T47D (cell line): Measurements from ENCODE around the gene THSD7A.
"Not testable (repeated sequence)": the region's sequence is repeated elsewhere in the genome, so short reads cannot be mapped to it uniquely, and the experiment has no call there.

Experiments used
- DNase-seq, 2 experiments: peaks; one replicate each; pipeline versions ENCODE4 v3.0.0 to v3.0.0-alpha.2; 2011 to 2012; ENCODE audit warnings: low read depth in 1 of 2, low spot score in 1 of 2
- JUND ChIP-seq: IDR thresholded peaks from 2 replicates; pipeline ENCODE4 v1.6.1; 2012; ENCODE audit warnings: low read depth
- in situ Hi-C: cut with HindIII; loops from 2 replicates; pipeline ENCODE4 v1.10.0; 2016; ENCODE audit warnings: low sequenced_read_pairs, low pct_unique_long_range_greater_than_20kb

Gene THSD7A

GRCh38 chr7:11541330-11541729 is 290.7 kb downstream of the THSD7A start:
- DNase-seq = no peak
- TF ChIP-seq JUND = no peak
- in situ Hi-C loops = no loop called here

GRCh38 chr7:11540271-11540761 is 291.7 kb downstream of the THSD7A start:
- no peak for TF ChIP-seq JUND
- in situ Hi-C loops = no loop called here
- no peak for DNase-seq

- TF ChIP-seq JUND = no peak
- DNase-seq = no peak
- in situ Hi-C loops = no loop called here
Observed at GRCh38 chr7:11539853-11540252, 292.1 kb downstream of the THSD7A start.

GRCh38 chr7:11538751-11539299 is 293.2 kb downstream of the THSD7A start:
- no peak for DNase-seq
- TF ChIP-seq JUND = no peak
- in situ Hi-C loops = no loop called here

GRCh38 chr7:11533229-11533820 is 298.7 kb downstream of the THSD7A start:
- no peak for DNase-seq
- in situ Hi-C loops = no loop called here
- no peak for TF ChIP-seq JUND

GRCh38 chr7:11529382-11529781 is 302.6 kb downstream of the THSD7A start:
- in situ Hi-C loops = no loop called here

GRCh38 chr7:11527707-11528106 is 304.3 kb downstream of the THSD7A start:
- no peak for TF ChIP-seq JUND
- in situ Hi-C loops = no loop called here
- DNase-seq = no peak

More at GRCh38 chr7:11529382-11529781, 302.6 kb downstream of the THSD7A start:
- TF ChIP-seq JUND = no peak
- DNase-seq = no peak

- no peak for TF ChIP-seq JUND
- in situ Hi-C loops = no loop called here
- no peak for DNase-seq
Observed at GRCh38 chr7:11524476-11525397, 307.3 kb downstream of the THSD7A start.

GRCh38 chr7:11521964-11522499 is 310.0 kb downstream of the THSD7A start:
- DNase-seq, in situ Hi-C loops: not testable (repeated sequence)

- no peak for TF ChIP-seq JUND
- DNase-seq = no peak
- in situ Hi-C loops = no loop called here
Observed at GRCh38 chr7:11517853-11518252, 314.1 kb downstream of the THSD7A start.

- in situ Hi-C loops = no loop called here
- TF ChIP-seq JUND = no peak
- DNase-seq = no peak
Observed at GRCh38 chr7:11516328-11516727, 315.7 kb downstream of the THSD7A start.

- no peak for DNase-seq
- no peak for TF ChIP-seq JUND
- in situ Hi-C loops = no loop called here
Observed at GRCh38 chr7:11513460-11513859, 318.5 kb downstream of the THSD7A start.

GRCh38 chr7:11507929-11508328 is 324.1 kb downstream of the THSD7A start:
- in situ Hi-C loops = no loop called here
- DNase-seq = no peak
- no peak for TF ChIP-seq JUND
